GM12878 (cell line): ENCODE measurements around the gene DIS3L. TPM values are rescaled to one million over a fixed set of nuclear protein-coding genes. Genes with fewer than 3 reads are reported as not detected.

Experiments used
- ATAC-seq: fragments of 200-7000 bp; cut with Tn5 transposase; 3 replicates; pipeline ENCODE4 v1.9.1; 2020; ENCODE audit warnings: mild to moderate bottlenecking, moderate library complexity
- BruUV-seq: library from RNA; stranded (reverse); fragments of 400-500 nt; replicated peaks from 2 replicates; lab custom pipeline; 2021; lab: Mats Ljungman, UMichigan
- CTCF ChIA-PET: fragments of 300-600 bp; sonication (Branson Sonifier 250); formaldehyde crosslinking; extraction: SDS; loops from one replicate; lab custom pipeline; 2021; ENCODE audit warnings: inconsistent platforms; lab: Yijun Ruan, JAX
- POLR2A ChIA-PET: fragments of 350-600 bp; formaldehyde crosslinking; extraction: SDS; loops from one replicate; lab custom pipeline; 2021; ENCODE audit warnings: inconsistent platforms; lab: Charles Lee
- RAD21 ChIA-PET: fragments of 300-600 bp; sonication (Branson Sonifier 250); formaldehyde crosslinking; loops from one replicate; lab custom pipeline; 2023; ENCODE audit warnings: antibody characterized with exemption; ENCODE audit not compliant: unreplicated experiment; lab: Charles Lee
- SMC1A ChIA-PET: fragments of 300-600 bp; sonication (Branson Sonifier 250); formaldehyde crosslinking; loops from one replicate; lab custom pipeline; 2023; ENCODE audit not compliant: unreplicated experiment, uncharacterized antibody; lab: Charles Lee
- DNase-seq: peaks from one replicate; pipeline ENCODE4 v3.0.0-alpha.2; 2011; ENCODE audit warnings: low read depth, low spot score
- FAIRE-seq: peaks from 3 replicates; lab custom pipeline; 2011; peaks lifted over from hg19 to GRCh38; lab: Jason Lieb, UNC
- H2AFZ ChIP-seq: 2 replicates; pipeline ENCODE4 v1.6.0; 2011; ENCODE audit warnings: low read depth, low read length, control low read depth; ENCODE audit not compliant: control insufficient read depth
- H3K27ac ChIP-seq: 2 replicates; pipeline ENCODE4 v1.5.1; 2011; ENCODE audit warnings: control low read depth; ENCODE audit not compliant: control insufficient read depth, insufficient read depth
- H3K27me3 ChIP-seq, 2 experiments: replicated peaks in 1 of 2; 2 replicates each; pipeline versions ENCODE4 v1.6.0 to v1.6.1; 2011; ENCODE audit warnings: low read length in 1 of 2; ENCODE audit not compliant: control insufficient read depth in 2 of 2, insufficient read depth in 2 of 2
- H3K36me3 ChIP-seq, 2 experiments: 2 replicates each; pipeline ENCODE4 v1.5.1; 2011; ENCODE audit warnings: low read length in 1 of 2; ENCODE audit not compliant: control insufficient read depth in 2 of 2, insufficient read depth in 2 of 2
- H3K4me1 ChIP-seq: 2 replicates; pipeline ENCODE4 v1.6.1; 2011; ENCODE audit warnings: mild to moderate bottlenecking, low read length, moderate library complexity, mixed read lengths; ENCODE audit not compliant: control insufficient read depth, insufficient read depth
- H3K4me2 ChIP-seq: 2 replicates; pipeline ENCODE4 v1.6.0; 2011; ENCODE audit warnings: control low read depth; ENCODE audit not compliant: control insufficient read depth, insufficient read depth
- H3K4me3 ChIP-seq: fragments of 200-600 bp; sonication (generic); 2 replicates; pipeline ENCODE4 v1.5.1; 2016
- H3K79me2 ChIP-seq: 2 replicates; pipeline ENCODE4 v1.6.0; 2011; ENCODE audit warnings: low read length; ENCODE audit not compliant: control insufficient read depth, insufficient read depth
- H3K9ac ChIP-seq: 2 replicates; pipeline ENCODE4 v1.8.0; 2011; ENCODE audit warnings: low read length, control low read depth, mixed read lengths; ENCODE audit not compliant: control insufficient read depth, insufficient read depth
- H3K9me3 ChIP-seq: replicated peaks from 3 replicates; pipeline ENCODE4 v1.5.1; 2011; ENCODE audit warnings: mild to moderate bottlenecking, low read length; ENCODE audit not compliant: control insufficient read depth, insufficient read depth
- H4K20me1 ChIP-seq: 2 replicates; pipeline ENCODE4 v1.6.0; 2011; ENCODE audit not compliant: control insufficient read depth, insufficient read depth
- ETV6 ChIP-seq, 2 experiments: fragments of 450-650 bp in 1 of 2; IDR thresholded peaks in 1 of 2; conservative IDR thresholded peaks in 1 of 2; 2 replicates each; pipeline ENCODE4 v1.6.1; 2014; ENCODE audit warnings: antibody characterized with exemption in 1 of 2, borderline replicate concordance in 1 of 2, low read depth in 1 of 2, mild to moderate bottlenecking in 1 of 2, moderate library complexity in 1 of 2
- EZH2 ChIP-seq: IDR thresholded peaks from 2 replicates; pipeline ENCODE4 v1.6.1; 2012; ENCODE audit warnings: low read depth, mild to moderate bottlenecking, control low read depth, inconsistent platforms, low read length, borderline replicate concordance; ENCODE audit not compliant: control insufficient read depth
- JUND ChIP-seq: IDR thresholded peaks from 2 replicates; pipeline ENCODE4 v1.6.1; 2012; ENCODE audit warnings: low read depth, mild to moderate bottlenecking, low read length, improper control_type of control experiment, moderate library complexity
- MTA2 ChIP-seq: fragments of 450-650 bp; IDR thresholded peaks from 2 replicates; pipeline ENCODE4 v1.6.1; 2016; ENCODE audit warnings: low read depth, mild to moderate bottlenecking, moderate library complexity
- NR2C2 ChIP-seq: IDR thresholded peaks from 2 replicates; pipeline ENCODE4 v1.6.1; 2011; ENCODE audit warnings: borderline replicate concordance, low read depth; ENCODE audit not compliant: control insufficient read depth, insufficient read length
- RELA ChIP-seq: fragments of 450-650 bp; IDR thresholded peaks from 2 replicates; pipeline ENCODE4 v1.8.0; 2014; ENCODE audit warnings: borderline replicate concordance; ENCODE audit not compliant: partially characterized antibody
- ZBTB4 ChIP-seq: fragments of 450-650 bp; formaldehyde crosslinking; IDR thresholded peaks from 2 replicates; pipeline ENCODE4 v1.4.0; 2022; ENCODE audit warnings: mild to moderate bottlenecking, moderate library complexity
- WGBS: methylation state at CpG from one replicate; pipeline ENCODE4 v1.1.6; 2016; ENCODE audit warnings: low lambda C conversion rate; ENCODE audit not compliant: insufficient replicate concordance, insufficient coverage; ENCODE audit errors: missing lambda C conversion rate; 5-methylcytosine and 5-hydroxymethylcytosine counted together
- in situ Hi-C: fragments of 300-500 bp; cut with MboI; formaldehyde crosslinking; loops from 9 replicates; pipeline ENCODE4 v1.14.3; 2018; ENCODE audit warnings: mixed read lengths
- intact Hi-C: fragments of 100-400 bp; cut with micrococcal nuclease; formaldehyde crosslinking; loops from one replicate; pipeline ENCODE4 v1.14.2; 2022; ENCODE audit not compliant: unreplicated experiment
- polyA plus RNA-seq, 11 experiments: library from polyadenylated mRNA; depleted of rRNA in 4 of 11; unstranded in 6 of 11; stranded (reverse) in 5 of 11; fragments of >200 nt; fragmentation: Nextera tagmentation in 4 of 11; fragmentation: Illumina TruSeq in 1 of 11; extraction: Ambion mirVana in 4 of 11; extraction: Trizol in 1 of 11; gene quantifications; 1 replicate in 1 of 11; 2 replicates in 10 of 11; pipeline versions ENCODE4 v1.2.1 to v1.2.3, GENCODE V29; 2011 to 2016; ENCODE audit warnings: inconsistent platforms in 2 of 11, missing spikeins in 2 of 11, low read depth in 1 of 11
- total RNA-seq, 4 experiments: library from RNA; depleted of rRNA in 3 of 4; stranded (reverse); fragments of >200 nt in 3 of 4; fragmentation: Illumina TruSeq in 1 of 4; extraction: Trizol in 1 of 4; gene quantifications; 2 replicates each; pipeline versions ENCODE4 v1.2.1 to v1.2.3, GENCODE V29; 2013 to 2021

Gene DIS3L
- total and polyA plus RNA-seq, 10 of the 15 experiments (the other 5 are each of a cell fraction or from before 2014, with no cell fraction given): 7.6 to 33.7 (median 25.5) TPM

- TF ChIP-seq RELA (no peak), JUND (no peak), ZBTB4 (CRISPR knock-in tag) (no peak)
Observed at GRCh38 chr15:66278671-66279070, 14.7 kb upstream of the DIS3L start (continued).

- Histone ChIP-seq H3K9ac (no peak overlapping the region), H3K27ac (no peak overlapping the region), H3K36me3 (no peaks in the 10 kb centered on the region), H3K27me3 (no peaks in the 10 kb centered on the region), H3K4me2 (no peak overlapping the region), H2AFZ (no peak overlapping the region), H3K4me3 (no peak overlapping the region), H4K20me1 (no peaks in the 10 kb centered on the region)
- SMC1A ChIA-PET: interaction anchor here (0.7 to 1.2 kb wide), 2 partner anchors 88 to 562 kb away, joined by 3 read pairs; no protein-coding TSS in a partner anchor
- intact Hi-C loops: loop anchor here (10.0 kb wide), 1 partner anchor 299 kb away; no protein-coding TSS in a partner anchor
- no peak for TF ChIP-seq EZH2
- TF ChIP-seq MTA2: no peak
- TF ChIP-seq ETV6 (conservative IDR thresholded peaks at IDR 0.05 in 1 of 2, IDR thresholded peaks at IDR 0.05 in 1 of 2; ENCODE audit: borderline replicate concordance in 1 of 2, low read depth in 1 of 2): no peak
- TF ChIP-seq NR2C2: no peak
- TF ChIP-seq, all 136 proteins: peak for 0
- Histone ChIP-seq H3K9me3 (no peaks in the 10 kb centered on the region), H3K4me1 (no peaks in the 10 kb centered on the region; the same call in 1 of the 2 replicates), H3K79me2 (no peaks in the 10 kb centered on the region)
- no TSS peak for BruUV-seq
- 70% methylated on average over 3 of the region's 3 CpGs for WGBS
- FAIRE-seq: no peak
- ChIA-PET POLR2A (interaction anchor here (0.5 to 0.6 kb wide), 2 partner anchors 309 to 937 kb away, joined by 3 to 4 read pairs; no protein-coding TSS in a partner anchor), CTCF (interaction anchor here (0.6 to 3.3 kb wide), 4 partner anchors 8 to 880 kb away, joined by 4 to 9 read pairs (median 6); no protein-coding TSS in a partner anchor), RAD21 (interaction anchor here (1.0 kb wide), 1 partner anchor 9 kb away, joined by 4 read pairs; no protein-coding TSS in a partner anchor)
- in situ Hi-C loops: no loop called here
- no peak for DNase-seq
- ATAC-seq: no peak
Observed at GRCh38 chr15:66284271-66284670, 9.1 kb upstream of the DIS3L start.
